HG02759 (cell line): ENCODE measurements around the gene RCBTB1.

Experiments
- ATAC-seq: cut with Tn5 transposase; IDR thresholded peaks from one replicate; pipeline ENCODE4 v1.9.1; 2021; ENCODE audit warnings: mild to moderate bottlenecking, moderate library complexity; ENCODE audit not compliant: unreplicated experiment

RCBTB1 gene

DNA sequence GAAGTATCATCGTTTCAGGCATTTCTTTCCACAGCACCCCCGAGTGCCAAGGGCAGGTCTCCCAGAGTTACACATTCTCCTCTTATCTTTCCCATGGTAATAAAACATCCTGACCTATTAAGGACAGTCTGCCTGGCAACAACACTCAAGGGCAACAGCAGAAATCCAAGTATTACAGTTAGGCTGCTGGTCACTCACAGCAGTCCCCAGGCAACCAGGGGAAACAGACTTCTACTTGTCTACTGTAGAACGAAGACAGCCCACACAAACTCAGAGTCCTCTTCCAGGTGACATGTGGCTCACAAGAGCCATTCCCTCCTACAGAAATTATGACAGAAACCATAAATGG is 24.3 kb downstream of the RCBTB1 start:
- ATAC-seq = no peak

DNA sequence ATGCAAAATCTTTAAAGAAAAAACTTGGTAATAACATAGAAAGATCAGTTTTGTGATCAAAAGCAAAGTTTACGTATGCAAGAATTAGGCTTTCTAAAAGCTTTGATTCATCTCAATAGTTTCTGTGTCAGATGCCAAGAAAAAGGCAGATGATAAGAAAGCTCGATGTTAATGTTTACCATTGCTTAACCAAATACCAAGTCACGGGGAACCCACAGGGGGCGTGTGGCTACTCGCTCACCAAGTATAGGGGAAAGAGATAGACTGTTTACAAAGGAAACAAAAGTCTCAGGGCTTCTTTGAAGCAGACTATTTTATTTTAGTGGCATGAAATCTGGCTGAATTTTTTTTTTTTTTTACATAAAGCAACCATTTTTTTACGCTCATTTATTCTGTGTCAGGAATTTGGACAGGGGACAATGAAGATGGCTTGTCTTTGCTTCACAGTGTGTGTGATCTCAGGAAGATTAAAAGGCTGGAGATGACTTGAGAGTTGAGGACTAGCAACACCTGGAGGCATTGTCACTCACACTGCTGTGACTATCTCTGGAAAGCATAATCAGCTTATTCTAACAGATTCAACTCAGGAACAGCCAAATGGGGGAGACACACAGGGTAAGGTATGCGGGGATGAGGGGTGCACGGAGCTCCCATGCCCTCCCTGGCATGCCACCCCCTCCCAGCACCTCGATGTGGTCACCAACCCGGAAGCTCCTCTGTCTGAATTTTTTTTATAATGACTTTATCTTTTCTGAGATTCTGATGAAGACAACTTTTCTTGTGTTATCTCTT is 24.9 kb downstream of the RCBTB1 start:
- peak; percentile 88 for ATAC-seq

DNA sequence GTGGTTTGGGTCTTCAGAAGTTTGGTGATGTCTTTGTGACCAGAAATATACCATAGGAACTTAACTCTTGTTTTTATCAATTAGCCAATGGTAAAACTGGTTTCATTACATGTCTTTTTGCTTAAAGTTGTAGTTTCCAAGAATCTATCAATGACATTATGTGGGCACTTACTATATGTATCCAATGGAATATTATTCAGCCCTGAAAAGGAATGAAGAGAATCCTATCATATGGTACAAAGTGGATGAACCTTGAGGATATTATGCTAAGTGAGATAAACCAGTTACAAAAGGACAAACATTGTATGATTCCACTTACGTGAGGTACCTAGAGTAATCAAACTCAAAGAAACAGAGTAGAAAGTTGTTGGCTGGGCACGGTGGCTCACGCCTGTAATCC is 26.4 kb downstream of the RCBTB1 start:
- ATAC-seq = no peak

DNA sequence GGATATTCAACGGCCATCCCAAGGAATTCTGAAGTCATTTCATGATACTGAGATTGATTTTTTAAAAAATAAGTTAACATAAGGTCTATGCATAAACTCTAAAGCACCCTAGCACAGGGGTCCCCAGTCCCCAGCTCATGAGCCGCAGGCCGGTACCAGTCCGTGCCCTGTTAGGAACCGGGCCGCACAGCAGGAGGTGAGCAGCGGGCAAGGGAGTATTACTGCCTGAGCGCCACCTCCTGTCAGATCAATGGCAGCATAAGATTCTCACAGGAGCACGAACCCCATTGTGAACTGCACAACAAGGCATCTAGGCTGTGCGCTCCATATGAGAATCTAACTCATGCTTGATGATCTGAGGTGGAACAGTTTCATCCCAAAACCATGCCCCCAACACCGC is 31.0 kb downstream of the RCBTB1 start:
- no peak for ATAC-seq

DNA sequence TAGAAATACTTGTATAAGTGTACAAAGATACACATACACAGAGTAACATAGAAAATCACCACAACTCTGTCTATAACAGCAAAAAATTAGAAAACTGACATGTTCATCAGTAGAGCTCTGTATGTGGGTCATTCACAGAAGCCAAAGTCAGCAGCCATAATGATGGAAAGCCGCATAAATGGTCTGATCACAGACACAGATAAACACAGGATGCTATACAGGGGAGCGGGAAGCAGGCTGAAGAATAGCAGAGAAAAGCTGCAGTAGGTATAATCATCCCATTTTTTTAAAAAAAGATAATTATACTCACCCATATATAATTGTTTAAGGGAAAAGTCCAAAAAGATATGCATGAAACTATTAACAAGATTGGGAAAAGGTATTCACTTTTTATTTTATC is 31.5 kb downstream of the RCBTB1 start:
- ATAC-seq = no peak

DNA sequence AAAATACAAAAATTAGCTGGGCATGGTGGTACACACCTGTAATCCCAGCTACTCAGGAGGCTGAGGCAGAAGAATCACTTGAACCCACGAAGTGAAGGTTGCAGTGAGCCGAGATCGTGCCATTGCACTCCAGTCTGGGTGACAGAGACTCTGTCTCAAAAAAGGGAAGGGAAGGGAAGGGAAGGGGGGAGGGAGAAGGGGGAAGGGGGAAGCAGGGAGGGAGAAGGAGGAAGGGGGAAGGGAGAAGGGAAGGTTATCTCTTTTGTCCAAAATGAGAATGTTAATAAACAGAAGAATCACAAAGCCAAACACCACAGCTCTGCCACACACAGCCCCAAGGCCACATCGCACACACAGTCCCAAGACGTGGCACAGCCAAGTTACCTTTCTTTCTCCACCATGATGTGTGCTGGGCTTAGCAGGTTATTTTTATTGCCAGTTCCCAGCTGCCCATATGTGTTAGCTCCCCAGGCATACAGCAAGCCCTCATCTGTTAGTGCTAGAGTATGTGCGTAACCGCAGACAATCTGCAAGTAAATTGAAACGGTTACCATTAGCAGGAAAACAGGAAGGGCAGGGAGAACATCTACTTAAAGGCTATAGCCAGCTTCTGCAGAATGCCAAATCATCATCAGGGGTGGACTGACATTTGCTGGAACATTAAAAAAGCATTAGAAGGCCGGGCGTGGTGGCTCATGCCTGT is 34.3 kb downstream of the RCBTB1 start:
- ATAC-seq = no peak

DNA sequence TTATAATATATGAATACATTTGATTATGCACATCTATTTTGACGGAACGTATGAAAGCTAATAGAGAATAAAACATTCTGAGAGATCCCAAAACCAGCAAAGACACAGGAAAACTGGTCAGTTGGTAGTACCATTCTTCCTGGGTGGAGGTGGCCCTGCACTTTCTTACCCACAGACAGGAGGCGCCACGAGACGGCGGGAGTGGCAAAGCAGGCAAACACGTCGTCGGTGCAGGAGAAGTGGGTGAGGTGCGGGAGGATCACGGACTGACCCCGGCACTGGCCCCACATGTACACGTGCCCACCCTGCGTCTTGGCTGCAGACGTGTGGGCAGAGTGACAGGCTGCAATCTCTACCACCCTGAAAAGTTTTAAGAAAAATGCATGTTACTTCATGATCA is 36.1 kb downstream of the RCBTB1 start:
- ATAC-seq = no peak

DNA sequence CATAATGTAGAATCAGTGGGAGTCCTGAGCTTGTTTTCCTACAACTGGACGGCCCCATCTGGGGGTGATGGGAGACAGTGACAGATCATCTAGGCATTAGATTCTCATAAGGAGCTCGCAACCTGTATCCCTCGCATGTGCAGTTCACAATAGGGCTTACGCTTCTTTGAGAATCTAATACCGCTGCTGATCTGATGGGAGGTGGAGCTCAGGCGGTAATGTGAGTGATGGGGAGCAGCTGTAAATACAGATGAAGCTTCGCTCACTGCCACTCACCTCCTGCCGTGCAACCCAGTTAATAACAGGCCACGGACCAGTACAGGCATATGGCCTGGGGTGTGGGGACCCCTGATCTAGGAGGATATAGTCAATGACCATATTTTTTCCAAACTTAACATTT is 38.8 kb downstream of the RCBTB1 start:
- ATAC-seq = no peak

DNA sequence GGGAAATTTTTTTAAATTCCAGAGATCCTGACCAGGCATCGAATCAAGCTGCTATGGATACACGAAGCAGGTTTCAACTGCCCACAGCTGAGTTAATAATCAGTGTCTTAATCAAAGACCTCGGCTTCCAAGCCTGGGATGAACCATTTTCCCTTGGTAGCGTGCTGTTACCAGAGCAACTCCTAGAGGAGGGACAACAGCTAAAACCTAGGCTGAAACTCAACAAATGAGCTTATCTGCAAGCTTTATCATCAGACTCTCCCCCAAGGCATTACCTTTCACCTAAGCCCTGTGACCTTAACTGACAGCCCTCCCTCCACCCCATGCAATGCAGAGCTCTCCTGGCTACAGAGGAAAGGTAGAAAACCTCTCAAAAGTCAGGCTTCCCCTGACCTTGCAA is 39.7 kb downstream of the RCBTB1 start:
- no peak for ATAC-seq

DNA sequence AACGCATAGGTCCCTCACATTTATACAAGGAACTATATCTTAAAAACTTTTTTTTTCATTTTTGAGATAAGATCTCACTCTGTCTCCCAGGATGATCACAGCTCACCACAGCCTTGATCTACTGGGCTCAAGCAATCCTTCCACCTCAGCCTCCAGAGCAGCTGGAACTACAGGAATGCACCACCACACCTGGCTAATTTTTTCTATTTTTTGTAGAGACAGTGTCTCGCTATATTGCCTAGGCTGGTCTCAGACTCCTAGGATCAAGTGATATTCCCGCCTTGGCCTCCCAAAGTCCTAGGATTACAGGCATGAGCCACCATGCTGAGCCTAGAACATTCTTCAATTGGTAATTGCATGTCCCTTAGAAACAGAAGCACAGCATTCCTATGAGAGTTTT is 41.7 kb downstream of the RCBTB1 start:
- ATAC-seq = no peak

DNA sequence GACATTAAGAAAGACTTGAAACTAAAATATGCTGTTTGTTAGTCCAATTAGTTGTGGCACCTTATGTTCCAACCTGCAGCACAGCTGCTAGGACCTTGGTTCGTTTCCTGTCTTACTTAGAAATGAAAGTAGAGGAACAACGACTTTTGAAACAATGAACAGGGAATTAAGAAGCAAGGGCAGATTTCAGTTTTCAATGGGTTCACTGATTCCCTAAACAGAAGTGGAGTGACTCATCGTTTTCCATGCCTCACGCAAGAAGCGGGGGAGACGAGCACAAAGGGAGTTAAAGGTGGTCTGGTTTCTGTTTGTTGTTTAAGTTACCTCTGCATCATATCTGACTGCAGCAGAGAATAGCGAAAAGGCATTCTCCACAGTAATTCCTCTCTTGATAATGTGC is 44.8 kb downstream of the RCBTB1 start:
- no peak for ATAC-seq

DNA sequence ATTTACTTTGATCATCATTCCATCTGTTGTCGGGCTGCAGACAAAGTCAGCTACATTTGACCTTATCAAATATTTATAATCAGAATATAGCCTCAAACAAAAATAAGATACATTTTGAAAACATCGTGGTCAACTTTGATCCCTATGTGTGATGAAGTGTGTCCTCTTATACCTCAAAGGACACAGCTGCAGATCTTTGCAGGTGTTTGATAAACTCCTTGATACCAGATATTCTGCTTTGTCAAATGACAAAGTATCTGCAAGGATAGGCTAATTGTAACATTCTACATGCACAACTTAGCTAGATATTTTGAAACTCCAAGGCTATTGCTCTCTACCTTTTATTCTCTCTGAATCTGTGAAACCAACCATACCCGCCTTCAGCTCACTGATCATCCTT is 45.6 kb downstream of the RCBTB1 start:
- no peak for ATAC-seq

DNA sequence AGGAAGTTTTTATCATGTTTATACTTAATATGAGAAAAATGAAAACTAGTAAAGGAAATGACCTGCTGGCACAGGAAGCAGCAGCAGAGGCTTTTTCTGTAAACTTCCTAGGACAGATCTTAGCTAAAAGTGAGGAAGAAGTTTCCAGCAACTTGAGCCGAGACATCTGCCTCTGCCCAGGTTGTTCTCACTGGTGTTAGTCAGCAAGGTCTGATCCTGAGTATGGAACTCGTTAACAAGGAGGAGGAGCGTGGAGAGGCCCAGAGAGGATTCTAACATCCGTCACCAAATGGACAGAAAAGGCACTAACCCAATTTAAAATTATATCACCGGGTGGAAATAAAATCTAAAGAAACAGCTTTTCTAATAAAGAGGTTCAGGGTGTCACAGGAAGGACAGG is 46.0 kb downstream of the RCBTB1 start:
- no peak for ATAC-seq

DNA sequence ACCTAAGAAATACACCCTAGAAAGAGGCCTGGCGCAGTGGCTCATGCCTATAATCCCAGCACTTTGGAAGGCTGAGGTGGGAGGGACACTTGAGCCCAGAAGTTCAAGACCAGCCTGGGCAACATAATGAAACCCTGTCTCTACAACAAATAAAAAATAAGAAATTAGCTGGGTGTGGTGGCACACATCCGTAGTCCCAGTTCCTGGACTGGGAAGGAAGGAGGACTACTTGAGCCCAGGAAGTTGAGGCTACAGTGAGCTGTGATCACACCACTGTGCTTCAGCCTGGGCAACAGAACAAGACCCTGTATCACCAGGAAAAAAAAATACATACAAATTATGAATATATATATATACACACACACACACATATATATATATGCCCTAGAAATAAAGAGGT is 47.0 kb downstream of the RCBTB1 start:
- no peak for ATAC-seq

DNA sequence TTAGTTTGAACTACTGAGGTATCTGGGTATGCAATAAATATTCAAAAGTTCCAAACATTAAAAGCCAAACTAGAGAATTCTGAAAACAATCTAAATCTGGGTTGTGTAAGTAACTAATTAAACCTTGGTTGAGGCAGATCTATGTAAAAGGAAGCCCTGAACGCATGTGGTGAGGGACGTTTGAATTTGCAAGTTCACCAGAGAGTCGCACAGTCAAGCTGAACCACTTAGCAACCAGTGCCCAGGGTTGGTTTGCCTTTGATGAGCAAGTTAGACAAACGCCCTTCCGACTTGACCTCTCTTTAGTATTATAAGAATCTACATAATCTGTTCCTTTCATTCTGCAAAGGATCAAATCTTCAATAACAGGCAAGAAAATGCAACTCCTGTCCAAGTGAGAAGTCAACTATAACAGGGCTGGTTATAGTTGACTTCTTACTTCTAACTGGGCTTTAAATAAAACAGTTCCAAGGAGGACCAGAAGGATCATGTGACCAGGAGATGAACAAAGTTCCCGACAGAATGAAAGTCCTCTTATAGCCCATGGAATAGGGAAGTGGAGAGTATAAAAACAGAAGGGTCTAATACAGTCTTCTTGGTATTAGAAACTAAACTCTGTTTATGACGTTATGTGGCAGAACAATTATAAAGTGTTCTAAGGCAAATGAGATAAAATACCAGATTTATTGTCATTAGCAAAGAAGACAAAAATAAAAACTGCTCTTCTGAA is 49.0 kb downstream of the RCBTB1 start:
- peak; percentile 64 for ATAC-seq

DNA sequence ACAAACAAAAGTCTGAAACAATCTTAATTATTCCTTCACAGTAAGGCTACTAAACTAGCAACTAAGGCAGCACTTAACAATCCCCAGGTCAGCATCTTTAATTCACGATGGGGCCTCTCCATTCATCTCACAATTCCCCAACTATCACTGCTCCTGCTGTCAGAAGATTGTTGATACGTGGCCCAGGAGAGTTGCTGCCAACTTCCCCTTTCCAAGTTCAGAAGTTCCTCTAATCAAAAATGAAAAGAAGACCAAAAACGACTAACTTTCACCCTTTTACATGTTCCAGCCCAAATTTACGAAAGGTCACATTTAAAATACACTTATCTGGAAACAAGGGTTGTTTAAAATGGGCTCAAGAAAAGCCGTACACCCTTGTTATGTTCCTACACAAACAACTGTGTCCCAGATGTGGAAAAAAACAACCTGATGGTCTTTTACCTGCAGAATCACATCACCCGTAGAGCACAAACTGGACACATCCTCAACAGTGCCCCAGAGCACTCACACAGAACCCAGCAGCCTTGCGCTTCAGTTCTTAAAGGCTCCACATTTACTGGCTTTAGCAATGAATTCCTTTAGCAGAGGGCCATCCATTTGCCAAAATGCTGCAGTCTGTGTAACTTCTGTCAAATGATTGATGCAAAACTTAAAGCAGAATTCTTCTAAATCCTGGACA is 51.6 kb downstream of the RCBTB1 start:
- ATAC-seq = no peak

DNA sequence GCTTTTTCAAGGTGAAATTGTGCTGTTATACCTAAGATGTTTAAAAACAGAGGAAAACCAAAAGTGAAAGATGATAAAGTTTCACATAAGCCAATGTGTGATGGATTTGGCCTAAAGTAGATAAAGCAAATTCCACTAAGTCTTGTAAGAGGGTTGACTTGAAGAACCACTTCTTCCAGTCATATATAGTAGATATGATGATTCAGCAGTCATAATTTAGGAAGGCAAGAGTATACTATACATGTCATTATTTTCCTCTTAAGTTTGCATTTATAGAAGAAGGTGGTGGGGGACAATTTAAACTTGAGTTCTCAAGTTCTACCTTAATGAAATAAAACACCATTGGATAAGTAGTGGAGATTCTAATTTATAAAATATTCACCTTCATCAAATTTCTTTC is 52.3 kb downstream of the RCBTB1 start:
- ATAC-seq = no peak

DNA sequence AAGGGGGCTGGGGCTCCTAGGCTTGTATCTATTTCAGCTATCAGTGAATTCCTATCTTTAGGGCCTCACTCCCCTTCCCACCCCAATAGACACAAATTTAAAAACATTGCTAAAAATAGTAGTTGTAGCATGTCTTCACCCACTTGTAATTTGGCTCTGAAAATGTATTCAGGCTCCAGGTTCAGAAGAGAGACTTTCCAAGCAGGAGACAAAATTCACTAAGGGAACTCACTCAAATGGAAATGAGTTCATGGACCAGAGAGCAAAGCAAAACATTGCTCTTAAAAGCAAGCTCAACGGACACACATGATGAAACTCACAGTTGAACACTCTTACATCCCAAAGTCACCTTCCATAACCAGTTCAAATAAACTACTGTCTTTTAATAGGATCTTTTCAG is 52.8 kb downstream of the RCBTB1 start:
- ATAC-seq = no peak

DNA sequence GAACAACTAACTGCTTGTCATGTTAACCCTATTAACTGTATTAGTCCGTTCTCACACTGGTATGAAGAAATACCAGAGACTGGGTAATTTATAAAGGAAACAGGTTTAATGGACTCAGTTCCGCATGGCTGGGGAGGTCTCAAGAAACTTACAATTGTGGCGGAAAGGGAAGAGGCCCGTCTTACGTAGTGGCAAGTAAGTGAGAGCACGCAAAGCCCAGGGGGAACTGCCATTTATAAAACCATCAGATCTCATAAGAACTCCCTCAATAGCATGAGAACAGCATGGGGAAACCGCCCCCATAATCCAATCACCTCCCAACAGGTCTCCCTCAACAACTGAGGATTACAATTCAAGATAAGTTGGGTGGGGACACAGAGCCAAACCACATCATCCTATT is 54.9 kb downstream of the RCBTB1 start:
- peak; percentile 78 for ATAC-seq

DNA sequence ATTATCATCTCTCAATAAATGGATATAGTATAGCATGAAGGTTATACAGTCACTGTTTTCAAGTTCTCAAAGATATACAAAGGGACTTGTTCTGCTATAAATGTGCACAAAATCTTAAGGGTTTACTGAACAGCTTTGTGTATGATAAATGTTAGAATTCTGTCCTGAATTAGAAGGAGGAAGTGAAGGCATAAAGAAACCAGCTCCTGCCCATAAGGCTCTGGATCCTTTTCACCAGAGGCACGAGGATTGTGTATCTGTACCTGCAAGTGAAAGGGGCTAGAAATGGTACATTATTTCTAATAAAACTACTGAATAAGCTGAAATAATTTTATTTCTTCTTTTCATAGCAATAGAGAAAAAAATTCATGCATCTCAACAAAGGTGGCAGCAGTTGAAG is 57.2 kb downstream of the RCBTB1 start:
- ATAC-seq = no peak

DNA sequence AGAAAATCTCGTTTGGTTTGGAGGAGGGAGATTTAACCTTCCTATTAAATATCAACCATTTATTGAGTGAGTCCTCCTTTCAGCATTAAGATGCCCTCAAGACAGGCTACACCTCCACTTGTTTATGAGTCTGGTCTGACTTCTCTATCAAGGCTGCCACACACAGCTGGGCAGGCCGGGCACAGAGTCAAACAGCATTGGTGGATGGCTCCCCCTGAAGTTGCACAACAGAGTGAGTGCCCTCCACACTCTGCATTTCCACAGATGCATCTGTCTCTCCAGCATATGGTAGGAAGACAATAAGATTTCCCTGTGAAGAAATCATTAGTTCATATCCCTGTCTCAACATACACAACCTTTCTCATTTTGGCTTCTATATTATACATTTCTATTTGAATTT is 58.2 kb downstream of the RCBTB1 start:
- no peak for ATAC-seq
